GM15510 (cell line): ENCODE measurements around the gene SPATS2L.

Experiments
- POLR2A ChIP-seq: IDR thresholded peaks from 3 replicates; pipeline ENCODE4 v1.6.1; 2011; ENCODE audit warnings: borderline replicate concordance; ENCODE audit not compliant: insufficient read length; ENCODE audit errors: extremely low read depth

SPATS2L gene

DNA sequence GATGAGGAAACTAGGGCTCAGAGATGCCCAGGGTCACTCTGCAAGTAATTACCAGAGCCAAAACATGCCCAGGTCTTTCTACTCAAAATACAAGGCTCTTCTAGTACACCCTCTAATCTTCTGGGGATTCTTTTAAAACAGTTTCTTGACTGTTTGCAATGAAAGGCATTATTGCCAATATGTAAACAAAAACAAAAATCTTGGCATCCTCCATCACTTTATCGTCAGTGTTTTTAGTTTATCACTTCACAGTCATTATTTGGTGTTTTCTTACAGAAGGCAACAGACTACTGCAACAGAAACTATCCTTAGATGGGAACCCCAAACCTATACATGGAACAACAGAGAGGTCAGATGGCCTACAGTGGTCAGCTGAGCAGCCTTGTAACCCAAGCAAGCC is 132.4 kb downstream of the SPATS2L start:
- no peak for TF ChIP-seq POLR2A

DNA sequence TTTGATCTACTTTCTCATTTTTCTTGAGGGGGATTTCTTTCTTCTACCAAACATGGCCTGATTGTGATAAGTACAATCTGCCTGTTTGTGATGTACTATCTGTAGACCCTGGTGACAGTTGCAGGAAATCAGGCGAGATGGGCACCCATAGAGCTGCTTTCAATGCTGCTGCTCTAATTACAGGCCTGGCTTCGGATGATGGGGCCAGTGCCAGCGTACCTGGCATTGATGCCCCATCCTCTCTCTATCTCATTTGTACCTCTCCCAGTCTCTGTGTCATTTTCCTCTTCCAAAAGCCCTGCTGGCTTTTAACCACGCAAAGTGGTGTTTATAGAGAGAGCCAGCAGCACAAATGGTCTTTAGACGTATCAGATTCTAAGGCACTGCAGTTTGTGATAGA is 133.5 kb downstream of the SPATS2L start:
- no peak for TF ChIP-seq POLR2A

DNA sequence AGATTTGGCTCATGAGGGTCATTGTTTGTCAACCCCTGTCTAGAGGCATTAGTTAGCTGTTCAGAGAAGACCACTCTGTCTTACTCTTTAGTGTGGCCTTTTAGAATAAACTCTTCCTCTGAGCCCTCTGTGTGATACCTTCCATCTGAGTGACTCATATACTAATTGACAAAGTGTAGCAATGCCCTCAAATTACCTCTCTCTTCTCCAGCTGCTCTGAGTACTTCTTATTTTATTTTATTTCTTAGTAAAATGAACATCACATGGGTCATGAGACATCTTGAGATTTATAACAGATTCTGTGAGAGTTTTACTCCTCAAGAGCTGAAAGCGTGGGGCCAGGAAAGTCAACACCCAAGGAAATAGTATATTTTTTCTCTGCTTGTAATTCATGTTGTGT is 136.0 kb downstream of the SPATS2L start:
- no peak for TF ChIP-seq POLR2A

DNA sequence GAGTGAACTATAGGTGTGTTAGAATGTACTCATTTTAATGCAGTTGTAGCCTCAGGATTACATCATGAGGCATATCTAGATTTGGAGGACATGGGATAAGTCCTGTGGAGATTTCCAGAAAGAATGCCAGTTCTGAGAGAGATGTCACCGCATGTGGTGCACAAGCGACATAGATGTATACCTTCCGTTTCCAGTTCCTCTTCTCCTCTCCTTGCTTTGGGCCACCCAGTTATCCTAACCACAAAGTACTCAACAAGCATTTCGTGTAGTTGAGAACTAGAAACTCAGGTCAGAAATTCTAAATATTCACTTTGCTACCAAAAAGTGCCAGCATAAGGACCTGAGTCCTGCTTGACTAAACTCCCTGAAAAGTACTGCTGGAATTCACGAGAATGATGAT is 136.9 kb downstream of the SPATS2L start:
- TF ChIP-seq POLR2A, result no peak

DNA sequence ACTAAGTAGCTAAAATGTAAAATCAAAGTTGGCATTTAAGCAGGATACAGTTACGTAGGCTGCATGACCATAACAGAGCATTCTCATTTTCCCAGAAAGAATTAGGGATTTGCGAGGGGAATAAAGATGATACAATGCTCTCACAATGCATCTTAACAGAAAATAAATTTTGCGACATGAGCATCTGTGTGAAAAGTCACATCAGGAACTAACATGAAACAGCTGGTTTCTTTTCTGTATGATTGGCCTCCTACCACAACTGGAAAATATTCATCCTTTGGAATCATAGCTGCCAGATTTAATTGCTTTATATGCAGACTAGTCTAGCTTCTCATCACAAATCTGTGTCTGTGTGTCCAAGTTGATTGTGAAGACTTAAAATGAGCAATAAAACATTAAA is 137.4 kb downstream of the SPATS2L start:
- no peak for TF ChIP-seq POLR2A

DNA sequence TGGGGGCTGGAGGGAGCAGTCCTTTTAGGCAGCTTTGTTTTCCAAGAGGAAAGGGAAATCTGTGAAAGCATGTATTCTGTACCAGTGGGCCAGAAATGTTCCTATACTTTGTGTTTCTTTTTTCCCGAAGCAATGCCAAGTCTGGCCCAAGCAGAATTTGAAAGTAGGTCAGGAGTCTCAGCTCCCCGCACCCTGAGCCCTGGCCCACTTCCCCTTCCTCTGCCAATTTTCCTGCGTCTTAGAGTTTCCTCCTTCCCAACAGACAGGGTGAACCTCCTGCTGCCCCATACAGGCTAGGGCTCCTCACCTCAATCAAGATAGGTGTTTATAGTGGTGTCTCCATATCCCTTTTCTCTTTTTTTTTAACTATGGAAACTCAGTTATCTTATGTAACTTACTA is 138.0 kb downstream of the SPATS2L start:
- no peak for TF ChIP-seq POLR2A

DNA sequence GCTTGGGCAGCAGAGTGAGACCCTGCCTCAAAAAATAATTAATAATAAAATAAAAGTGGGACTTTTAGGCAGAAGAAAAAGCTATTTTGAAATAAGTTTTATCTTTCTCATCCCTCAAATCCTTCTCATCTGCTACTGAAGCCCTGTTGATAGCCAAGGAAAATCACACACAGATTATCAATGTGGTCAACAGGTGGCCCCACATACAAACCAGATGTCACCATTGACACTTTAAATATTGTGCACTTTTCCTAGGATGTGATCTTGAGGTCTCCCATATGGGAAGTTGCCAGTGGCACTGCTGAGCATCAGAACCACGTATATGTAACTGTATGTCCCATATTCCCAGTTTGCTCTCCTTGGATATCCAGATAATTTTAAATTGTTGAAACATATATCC is 138.8 kb downstream of the SPATS2L start:
- TF ChIP-seq POLR2A, result no peak

DNA sequence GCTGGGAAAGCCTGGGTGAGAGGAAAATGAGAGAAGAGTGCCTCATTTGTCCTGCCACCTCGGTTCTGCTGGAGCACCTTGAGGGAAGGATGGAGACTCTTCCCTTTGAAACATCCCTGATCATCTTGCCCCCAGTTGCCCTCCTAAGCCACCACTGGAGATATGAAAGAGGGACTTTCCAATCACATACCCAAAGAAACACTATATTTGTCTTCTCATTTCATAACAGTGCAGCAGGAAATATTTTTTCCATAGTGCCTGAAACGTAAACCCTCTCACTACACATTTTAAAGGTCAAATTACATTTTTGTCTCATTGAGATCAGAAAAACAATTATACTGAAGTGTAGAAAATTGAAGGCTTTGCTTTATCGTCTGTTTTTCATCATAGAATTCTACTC is 140.1 kb downstream of the SPATS2L start:
- no peak for TF ChIP-seq POLR2A

DNA sequence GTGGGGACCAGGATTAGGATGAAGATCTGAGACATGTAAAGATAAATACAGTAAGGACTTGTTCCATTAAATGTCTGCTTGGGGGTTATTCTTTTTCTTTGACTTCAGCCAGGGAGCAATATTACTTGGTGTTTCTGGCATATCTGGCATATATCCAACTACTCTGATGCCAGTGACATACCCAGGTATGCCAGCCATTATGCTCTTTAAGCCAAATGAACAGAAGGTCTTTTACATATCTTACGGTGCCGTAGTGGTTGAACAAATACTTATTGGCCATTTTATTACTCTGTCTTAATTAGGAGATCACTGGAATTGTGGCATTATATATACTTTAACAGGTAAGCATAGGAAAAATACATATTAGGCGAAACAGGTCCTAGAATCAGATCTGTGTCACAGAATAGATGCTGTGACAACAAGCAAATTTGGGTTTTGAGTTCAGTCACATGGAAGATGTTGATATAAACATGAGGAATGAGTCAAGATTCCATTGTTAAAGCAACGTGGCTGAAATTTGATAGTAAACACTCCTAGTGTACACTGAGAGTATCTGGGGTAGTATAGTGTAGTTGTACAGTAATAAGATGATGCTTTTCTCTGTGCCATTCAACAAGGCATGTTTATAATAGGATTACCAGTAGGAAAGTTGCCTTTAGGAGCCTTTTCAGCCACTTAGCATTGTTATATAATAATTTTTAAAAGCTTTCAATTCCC is 140.8 kb downstream of the SPATS2L start:
- TF ChIP-seq POLR2A, result no peak

DNA sequence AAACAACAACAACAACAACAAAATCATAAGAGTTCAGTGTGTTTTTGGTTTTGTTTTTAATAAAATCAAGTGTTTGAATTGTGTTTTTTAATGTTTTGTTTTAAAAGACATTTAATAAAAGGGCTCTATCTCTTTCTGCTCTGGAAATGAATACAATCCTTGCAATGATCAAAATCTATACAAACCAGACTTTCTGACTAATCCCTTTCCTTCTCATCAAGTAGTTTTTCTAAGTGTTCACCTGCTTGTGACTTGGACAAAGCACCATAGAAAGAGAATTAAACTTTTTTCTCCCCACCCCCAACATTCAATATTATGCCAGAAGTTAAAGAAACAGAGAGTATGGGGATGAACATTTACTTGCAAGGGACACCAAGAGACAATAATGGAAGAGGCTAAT is 142.0 kb downstream of the SPATS2L start:
- TF ChIP-seq POLR2A, result no peak

DNA sequence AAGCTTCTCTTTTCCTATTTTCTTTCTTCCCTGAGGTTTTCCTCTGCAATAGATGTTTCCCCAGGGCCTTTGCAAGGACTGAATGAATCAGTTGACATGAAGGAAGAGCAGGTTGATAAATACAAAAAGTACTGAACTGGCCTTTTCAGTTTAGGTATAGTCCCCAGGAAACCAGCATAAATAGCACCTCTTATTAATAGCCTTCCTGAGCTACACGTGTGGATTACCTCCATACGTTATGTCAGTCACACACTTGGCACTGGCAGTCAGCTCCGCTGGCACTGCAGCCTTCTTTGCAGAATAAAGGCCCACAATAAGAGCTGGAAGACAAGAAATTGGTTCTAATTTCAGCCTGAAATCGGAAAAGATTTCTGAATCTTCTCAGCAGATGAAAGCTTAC is 142.7 kb downstream of the SPATS2L start:
- no peak for TF ChIP-seq POLR2A

DNA sequence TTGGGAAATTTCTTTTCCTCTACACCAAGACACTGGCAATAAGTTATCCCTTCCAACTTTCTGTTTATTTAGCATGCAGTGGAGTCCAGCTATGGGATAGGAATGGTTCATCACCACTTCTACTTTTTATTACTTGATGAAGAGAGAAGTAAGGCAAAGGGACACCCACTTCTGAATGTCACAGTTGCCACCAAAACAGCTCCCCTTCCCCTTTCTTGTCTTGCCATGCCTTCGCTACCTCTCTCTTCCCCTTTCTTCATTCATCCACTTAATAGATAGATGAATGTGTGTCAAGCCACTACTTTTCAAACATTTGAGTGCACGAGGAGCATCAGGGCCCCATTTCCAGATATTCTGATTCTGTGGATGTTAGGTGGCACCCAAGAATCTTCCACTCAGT is 143.8 kb downstream of the SPATS2L start:
- no peak for TF ChIP-seq POLR2A

DNA sequence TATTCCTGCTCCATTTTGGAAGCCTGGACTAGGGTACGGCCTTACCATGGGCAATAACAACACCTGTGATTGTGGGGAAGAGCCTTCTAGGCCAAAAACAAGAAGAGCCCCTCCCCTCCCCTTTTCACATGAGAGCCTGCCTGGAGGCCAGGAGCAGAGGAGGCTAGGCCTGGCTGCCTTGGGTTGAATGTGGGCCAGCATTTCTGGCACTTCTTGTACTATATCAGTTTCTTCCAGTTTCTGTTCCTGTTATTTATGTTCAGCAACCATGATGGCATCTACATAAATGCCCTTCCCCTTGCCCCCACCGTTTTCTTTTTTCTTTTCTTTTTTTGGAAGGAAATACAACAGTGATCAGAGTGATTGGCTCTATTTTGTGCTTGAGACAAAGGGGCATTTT is 145.0 kb downstream of the SPATS2L start:
- TF ChIP-seq POLR2A, result no peak

DNA sequence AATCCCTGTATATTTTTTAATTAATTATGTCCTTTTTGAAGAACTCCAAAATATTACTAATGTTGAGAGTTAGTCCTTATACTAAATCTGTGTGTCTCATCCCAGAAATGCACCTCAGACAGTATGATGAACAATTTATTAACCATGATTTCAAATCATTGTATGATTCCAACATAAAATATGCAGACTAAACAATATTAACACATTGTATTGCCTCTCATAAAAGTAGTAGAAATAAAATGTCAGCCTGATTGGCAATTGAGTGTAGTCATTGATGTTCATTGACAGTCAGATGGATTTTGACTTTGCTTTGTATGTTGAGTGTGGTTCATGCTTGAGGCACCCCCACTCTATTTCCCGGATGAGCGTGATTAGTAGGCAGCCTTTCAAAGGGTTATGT is 145.9 kb downstream of the SPATS2L start:
- no peak for TF ChIP-seq POLR2A

DNA sequence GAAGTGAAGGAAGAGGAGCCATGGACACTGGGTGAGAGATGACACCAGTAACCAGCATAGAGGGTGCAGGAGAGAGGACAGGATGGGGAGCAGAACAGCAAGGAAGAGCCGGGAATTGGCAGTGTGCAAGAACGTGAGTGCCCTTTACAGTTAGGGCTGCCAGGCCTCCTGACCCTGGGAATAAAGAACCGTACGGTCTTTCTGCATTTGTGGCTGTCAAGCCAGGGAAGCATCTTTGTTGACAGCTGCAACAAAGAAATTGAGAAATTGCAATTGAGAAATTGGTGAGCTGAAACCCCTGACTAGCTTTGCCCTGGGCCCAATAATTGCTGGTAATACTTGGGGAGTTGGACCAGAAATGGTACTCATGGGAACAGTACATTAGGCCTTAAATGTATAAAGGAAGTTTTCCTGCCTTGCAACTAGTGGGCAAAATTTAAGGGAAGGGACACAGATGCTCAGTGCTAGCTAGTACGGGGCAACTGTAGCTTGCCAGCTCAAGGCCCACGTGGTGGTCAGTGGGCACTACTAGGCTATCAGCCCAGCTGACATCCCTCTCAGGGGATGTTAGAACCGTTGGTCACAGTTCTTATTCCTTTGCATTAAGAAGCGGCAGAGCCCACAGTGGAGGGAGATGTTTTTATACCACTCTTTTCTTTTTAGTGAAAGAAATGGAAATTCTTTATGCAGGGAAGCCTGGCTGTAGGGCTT is 146.8 kb downstream of the SPATS2L start:
- TF ChIP-seq POLR2A, result no peak

DNA sequence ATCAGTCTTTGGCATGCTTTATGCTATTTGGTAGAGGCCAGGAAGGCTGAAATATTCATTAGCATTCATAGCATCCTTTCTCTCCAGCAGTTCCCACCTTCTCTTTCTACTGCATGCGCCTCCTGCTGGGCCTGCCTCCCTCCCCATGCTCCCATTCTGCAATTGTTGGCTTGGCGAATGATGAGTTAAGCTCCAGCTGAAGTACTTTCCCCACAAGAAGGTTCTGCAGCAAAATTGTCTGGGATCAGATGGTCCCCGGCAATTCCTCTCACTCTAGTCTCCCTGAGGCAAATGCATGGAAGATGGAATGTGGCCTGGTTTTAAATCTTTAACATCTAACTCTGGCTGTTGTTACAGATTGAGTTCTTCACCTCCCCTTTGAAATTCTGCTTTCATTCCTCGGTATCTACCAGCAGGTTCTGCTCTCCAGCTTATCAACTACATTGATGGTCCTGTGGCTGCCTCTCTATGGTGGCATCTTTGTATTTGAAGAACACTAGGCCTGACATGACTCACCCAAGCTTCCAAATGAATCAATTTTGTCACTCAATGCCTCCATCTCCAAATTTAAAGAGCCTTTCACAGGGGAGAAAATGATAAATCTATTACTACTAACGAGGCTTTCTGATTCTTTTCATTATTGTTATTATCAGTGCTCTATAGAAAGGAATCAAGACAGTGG is 147.5 kb downstream of the SPATS2L start:
- no peak for TF ChIP-seq POLR2A

DNA sequence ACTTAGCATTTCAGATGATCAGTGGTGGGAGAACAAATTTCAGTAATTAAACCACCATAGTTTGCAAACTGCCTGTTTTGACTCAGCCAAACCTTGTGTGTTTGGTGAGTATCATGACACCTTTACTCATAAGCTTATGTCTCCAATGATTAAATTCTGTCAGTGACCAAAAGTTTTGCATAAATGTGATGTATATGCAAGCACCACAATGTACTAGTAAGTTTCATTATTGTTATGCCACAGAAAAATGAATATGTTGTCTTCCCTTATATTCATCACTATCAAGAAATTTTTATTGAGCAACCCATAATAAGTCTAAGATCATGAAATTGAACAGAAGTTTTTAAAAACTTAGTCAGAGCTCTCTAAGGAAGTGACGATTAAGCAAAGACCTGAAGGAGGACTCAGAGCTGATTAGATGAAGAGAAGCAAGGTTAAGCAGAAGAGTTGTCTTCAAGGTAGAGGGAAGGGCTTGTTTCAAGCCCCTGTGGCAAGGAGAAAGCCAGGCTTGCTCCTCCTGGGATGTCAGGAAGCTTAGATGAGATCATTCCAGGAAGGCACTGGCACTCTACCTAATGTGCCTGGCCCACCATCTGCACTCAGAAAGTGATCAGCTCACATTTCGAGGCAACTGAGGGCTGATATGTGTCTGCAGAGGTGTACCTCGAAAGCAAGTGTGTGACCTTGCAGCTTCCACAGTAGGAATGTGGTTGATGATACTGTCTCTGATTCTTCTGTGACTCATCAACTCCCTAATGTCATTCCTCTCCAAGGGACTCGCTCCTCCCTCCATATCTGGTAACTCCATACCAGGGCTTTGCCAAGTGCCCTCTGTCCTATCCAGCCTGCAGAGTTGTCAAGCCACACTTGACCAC is 148.7 kb downstream of the SPATS2L start:
- no peak for TF ChIP-seq POLR2A
